Measurements from ENCODE around the gene CDC6.

DNA sequence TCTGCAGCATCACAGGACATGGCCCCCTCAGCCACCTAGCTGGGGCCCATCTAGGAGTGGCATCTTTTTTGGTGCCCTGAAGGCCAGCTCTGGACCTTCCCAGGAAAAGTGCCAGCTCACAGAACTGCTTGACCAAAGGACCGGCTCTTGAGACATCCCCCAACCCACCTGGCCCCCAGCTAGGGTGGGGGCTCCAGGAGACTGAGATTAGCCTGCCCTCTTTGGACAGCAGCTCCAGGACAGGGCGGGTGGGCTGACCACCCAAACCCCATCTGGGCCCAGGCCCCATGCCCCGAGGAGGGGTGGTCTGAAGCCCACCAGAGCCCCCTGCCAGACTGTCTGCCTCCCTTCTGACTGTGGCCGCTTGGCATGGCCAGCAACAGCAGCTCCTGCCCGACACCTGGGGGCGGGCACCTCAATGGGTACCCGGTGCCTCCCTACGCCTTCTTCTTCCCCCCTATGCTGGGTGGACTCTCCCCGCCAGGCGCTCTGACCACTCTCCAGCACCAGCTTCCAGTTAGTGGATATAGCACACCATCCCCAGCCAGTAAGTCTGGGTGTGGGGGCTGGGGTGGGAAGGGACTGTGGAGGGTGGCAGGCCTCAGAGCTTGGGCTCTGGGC lies 43.3 kb downstream of the CDC6 start:
- TF ChIP-seq, protein P1, sequence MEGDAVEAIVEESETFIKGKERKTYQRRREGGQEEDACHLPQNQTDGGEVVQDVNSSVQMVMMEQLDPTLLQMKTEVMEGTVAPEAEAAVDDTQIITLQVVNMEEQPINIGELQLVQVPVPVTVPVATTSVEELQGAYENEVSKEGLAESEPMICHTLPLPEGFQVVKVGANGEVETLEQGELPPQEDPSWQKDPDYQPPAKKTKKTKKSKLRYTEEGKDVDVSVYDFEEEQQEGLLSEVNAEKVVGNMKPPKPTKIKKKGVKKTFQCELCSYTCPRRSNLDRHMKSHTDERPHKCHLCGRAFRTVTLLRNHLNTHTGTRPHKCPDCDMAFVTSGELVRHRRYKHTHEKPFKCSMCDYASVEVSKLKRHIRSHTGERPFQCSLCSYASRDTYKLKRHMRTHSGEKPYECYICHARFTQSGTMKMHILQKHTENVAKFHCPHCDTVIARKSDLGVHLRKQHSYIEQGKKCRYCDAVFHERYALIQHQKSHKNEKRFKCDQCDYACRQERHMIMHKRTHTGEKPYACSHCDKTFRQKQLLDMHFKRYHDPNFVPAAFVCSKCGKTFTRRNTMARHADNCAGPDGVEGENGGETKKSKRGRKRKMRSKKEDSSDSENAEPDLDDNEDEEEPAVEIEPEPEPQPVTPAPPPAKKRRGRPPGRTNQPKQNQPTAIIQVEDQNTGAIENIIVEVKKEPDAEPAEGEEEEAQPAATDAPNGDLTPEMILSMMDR (IDR thresholded peaks at IDR 0.05), result no peak
- no peak for TF ChIP-seq POLR2A (IDR thresholded peaks at IDR 0.05)

All from right lobe of liver (tissue), 4 donors.